SK-N-DZ (cell line): Measurements from ENCODE around the gene HBS1L. TPM values are rescaled to one million over a fixed set of nuclear protein-coding genes. Genes with fewer than 3 reads are reported as not detected.

ENCODE experiments used
- DNase-seq: peaks from one replicate; pipeline ENCODE4 v3.0.0-alpha.2; 2015; ENCODE audit warnings: low spot score
- polyA plus RNA-seq, 2 experiments: library from polyadenylated mRNA; depleted of rRNA; stranded (reverse); fragments of >200 nt; gene quantifications; 2 replicates each; pipeline ENCODE4 v1.2.3, GENCODE V29; 2014

HBS1L gene
- 51.1 and 54.9 TPM in 2 replicates for polyA plus RNA-seq (2014; cell fraction: cytosol; rRNA removed)
- polyA plus RNA-seq (2014; cell fraction: nucleus; rRNA removed): 25.2 and 51.2 TPM in 2 replicates

DNA sequence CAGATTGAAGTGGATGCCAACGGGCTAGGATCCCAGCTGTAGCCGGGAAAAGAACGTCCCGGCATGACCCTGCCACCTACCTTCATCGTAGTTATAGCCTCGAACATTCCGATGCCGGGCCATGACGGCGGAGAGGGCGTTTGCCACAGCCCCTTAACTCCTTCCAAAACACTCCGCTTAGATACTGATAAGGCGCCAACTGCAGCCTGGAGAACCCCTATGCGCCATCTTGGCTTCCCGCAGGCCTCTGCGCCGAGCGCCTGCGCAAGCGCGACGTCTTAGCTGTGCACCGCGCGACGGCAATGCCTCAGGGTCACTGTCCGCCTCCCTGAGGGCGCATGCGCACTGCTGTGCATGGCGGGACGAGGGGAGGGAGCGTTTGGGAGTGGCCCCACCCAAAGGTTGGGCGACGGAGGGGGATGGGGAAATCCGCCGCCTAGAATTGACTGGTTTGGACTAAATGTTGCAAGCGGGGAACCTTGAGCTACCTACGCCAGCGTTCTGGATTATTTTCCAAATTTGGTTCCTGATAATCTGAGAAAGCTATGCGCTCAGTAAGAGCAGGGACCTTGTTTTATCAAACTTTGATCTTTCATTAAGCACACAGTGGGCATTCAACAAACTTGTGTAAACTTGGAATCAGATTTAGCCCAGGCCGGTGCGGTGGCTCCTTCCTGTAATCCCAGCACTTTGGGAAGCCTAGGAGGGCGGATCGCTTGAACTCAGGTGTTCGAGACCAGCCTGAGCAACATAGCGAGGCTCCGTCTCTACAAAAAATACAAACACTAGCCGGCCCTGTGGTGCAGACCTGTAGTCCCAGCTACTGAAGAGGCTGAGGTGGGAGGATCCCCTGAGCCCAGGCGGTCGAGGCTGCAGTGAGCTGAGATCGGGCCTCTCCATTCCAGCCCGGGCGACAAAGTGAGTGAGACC, at the start of gene HBS1L:
TSS of gene HBS1L (minus strand) at position 254 of the 930 bp plus-strand sequence. CDS start at position 123, 131 bp downstream.
- peak; percentile 96 for DNase-seq

DNA sequence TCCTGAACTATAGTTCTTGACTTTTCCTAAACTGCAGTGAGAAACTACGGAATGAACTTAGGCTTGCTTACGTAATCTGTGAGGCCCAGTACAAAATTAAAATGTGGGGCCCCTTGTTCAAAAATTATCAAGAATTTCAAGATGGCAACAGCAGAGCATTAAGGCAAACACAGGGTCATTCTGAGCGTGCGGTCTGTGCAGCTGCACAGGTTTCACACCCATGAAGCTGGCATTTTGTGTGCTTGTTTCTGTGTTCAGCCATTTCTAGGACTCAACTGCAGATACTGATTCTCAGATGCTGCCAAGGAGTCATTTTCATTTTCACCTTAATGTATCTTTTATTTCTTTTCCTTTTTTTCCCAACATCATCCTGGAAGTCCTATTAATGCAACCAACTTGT, 49.6 kb upstream of the HBS1L start:
- no peak for DNase-seq

GRCh38 chr6:135102191-135102590, 47.6 kb upstream of the HBS1L start:
- DNase-seq: no peak

GRCh38 chr6:135097172-135097571, 42.5 kb upstream of the HBS1L start:
- no peak for DNase-seq

DNA sequence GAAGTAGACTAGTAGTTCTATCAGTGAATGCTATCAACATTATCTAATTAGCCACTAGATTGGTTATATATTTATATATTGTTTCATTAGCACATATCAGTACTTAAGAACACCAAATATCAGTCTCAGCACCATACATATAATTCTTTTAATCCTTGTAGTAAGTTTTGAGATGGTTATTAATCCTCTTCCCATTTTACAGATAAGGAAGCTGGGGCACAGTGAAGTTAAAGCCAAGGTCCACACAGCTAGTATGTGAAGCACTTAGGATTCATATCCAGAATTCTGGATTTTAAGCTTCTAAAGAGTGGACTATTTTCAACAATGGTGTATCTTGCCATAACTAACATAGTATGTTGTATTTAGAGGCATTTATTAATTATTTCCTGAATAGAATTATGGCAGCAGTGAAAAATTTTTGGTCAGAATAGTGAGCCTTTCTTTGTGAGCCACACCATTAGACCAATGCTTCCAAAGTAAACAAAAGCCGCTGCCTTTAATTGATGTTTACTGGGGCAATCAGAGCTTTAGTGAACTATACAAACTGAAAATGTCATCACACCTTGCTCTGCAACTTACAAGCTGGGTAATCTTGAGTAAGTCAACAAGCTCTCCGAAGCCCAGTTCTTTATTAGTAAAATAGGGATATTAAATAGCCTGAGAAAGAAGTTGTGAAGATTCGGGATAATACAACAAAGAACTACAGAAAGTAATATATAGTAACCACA, 41.9 kb upstream of the HBS1L start:
- DNase-seq: no peak

DNA sequence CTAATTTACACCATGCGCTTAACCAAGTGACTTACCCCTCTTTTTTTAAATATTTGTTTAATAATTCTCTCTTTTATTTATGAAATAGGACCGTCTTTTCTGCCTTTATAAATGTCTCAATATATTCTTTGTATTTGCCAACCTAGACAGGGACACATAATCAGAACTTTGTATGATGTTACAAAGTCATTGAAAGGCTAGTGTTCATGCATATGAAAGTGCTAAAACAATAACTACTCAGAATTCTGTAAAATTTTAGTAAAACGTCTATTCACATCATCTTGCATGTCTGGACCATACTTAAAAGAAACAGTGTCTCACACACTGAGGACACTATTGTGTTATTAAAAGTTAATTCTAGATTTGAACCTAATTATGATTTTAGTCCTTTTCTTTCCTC, 41.1 kb upstream of the HBS1L start:
- no peak for DNase-seq

DNA sequence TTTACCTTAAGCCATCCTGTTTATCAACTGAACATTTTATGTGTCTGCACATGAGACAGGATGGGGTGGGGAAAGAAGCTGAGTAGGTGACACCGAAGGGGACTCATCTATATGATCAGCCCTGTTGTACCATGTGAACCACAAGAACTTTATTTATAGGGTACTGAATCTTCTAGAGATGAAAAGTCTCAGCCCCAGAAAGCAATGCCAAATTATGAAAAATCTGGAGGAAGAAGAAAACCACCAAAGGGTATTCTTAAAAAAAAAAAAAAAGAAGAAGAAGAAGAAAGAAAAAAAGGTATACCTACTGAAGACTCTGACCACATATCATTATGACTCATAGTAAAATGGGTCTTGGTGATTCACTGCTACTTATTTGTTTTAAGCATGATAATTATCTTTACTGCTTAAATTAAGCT, 39.8 kb upstream of the HBS1L start:
- DNase-seq: no peak

GRCh38 chr6:135093578-135093977, 39.0 kb upstream of the HBS1L start:
- no peak for DNase-seq

GRCh38 chr6:135092724-135093123, 38.1 kb upstream of the HBS1L start:
- no peak for DNase-seq

DNA sequence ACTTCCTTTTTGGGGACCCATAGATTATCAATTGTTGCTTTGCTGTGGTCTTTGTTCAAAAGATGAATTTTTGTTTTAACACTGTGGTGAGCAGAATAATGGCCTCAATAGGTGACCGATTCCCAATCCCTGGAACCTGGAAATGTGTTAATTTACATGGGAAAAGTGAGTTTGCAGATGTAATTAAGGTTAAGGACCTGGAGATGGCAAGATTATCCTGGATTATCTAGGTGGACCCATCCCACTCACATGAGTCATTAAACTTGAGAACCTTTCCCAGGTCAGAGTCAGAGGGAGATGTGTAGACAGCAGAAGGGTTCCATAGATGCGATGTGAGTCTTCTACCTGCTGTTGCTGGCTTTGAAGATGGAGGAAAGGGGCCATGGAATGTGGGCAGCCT, 36.2 kb upstream of the HBS1L start:
- no peak for DNase-seq

GRCh38 chr6:135089901-135090300, 35.3 kb upstream of the HBS1L start:
- no peak for DNase-seq

GRCh38 chr6:135088818-135089809, 34.5 kb upstream of the HBS1L start:
- DNase-seq: no peak

GRCh38 chr6:135088281-135088680, 33.7 kb upstream of the HBS1L start:
- no peak for DNase-seq

- no peak for DNase-seq
Measured at GRCh38 chr6:135087803-135088202, 33.2 kb upstream of the HBS1L start.

GRCh38 chr6:135087403-135087802, 32.8 kb upstream of the HBS1L start:
- peak; percentile 13 for DNase-seq

DNA sequence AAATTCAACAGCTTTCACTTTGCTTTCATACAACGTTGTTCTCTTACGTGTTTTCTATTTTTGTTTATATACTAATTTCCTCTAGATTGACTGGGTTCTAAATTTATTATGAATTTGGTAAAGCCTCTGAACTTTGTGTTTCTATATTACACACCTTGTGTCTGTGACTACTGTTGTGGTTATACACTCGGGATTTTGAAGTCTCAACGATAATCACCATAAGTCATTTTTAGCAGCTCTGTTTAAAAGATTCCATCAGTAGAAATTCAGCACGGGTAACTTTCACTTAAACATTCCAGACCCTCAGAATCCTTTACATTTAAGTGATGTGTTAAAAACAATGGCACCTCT, 31.8 kb upstream of the HBS1L start:
- no peak for DNase-seq

DNA sequence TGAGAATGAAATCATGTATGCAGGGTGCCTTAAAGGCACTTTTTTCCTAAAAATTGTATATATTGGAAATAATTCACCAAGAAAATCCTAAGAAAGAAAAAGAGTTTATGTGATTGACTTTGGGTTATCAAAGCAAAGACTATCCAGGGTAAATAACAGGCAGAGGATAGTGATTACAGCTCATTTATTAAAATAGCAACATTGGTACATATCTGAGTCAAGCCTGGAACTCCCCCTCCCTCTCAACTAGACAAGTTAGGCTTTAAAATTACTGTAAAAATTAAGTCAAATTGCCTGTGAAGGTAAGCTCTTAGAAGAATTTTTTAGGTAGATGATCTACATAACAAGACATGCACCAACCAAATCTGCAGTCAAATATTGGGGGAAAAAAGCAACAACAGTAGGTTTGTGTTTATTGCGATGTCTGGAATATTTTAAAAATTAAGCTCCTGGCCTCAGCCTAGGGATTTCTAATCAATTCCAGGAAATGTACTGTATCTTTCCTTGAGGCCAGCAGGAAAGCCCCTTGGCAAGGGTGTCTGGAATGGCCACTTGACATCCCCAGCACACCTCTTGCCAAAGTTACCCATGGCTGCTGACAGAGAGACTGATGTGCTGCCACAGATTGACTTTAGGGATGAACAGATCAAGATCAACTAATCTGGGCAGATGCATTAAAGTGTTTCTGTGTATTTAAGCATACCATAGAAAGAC, 31.2 kb upstream of the HBS1L start:
- no peak for DNase-seq

DNA sequence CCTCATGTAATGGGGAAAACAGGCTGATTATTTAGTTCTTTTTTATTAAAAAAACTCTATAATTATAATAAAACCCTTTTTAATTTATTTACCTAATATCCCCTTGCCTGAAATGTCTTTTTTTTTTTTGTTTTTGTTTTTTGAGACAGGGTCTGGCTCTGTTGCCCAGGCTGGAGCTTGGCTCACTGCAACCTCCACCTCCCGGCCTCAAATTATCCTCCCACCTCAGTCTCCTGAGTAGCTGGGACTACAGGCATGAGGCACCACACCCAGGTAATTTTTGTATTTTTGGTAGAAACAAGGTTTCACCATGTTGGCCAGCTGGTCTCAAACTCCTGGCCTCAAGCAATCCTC, 30.3 kb upstream of the HBS1L start:
- no peak for DNase-seq

DNA sequence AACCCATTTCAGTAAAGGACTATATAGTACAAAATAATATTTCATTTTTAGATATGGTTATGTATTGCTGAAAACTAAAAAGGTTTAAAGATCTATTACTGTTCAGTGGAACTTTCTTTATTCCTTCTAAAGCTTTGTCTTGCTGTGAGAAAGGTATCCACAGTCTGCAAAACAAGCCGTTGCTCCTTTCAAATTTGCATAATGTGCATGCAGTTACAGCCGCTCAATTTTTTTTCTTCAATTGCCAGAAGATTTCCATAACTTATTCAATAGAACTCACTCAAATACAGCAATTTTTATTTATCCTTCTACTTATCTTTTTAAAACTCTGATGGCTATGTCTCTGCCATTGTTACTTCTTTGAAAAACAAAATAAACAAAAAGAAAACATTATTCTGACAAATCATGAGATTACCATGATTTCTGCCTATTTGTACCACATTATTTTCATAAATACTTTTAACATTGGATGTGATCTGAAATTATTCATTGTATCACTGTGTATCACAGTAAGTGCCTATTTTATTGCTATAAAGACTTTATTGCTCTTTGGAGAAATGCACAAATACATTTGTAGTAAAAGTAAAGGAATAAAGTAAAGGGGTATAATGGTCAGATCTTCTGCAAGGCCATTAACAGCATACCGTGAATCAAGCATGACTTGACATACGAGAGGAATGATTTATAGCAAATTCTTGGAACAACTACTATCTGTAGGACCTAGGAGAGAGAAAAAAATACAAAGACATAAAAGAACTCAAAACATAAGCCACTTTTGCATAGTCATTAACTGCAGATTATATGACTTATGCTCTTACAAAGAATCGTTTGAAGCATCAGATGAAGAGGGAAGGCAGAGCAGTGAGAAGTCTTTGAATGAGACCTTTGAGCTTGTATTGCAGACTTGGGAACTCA, 29.6 kb upstream of the HBS1L start:
- DNase-seq: no peak

DNA sequence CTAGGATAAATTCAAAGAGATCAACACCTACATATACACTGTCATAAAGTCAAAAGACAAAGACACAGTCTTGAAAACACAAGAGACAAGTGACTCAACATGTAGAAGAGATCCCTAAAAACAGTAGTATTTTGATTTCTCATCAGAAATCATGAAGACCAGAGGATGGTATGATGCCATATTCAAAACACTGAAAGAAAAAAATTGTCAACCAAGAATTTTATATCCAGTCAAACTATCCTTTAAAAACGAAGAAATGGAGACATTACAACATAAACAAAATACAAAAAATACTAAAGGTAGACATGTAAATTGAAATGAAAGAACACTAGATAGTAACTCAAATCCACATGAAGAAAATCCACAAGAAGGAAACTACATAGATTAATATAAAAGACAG, 27.3 kb upstream of the HBS1L start:
- DNase-seq: no peak
